Stimulated activated CD8-positive, alpha-beta memory T cell treated with anti-CD3 and anti-CD28 coated beads, Interleukin-15, amount 100 ng/mL, for 48 hours (primary cell): ENCODE data around the gene MAP3K21.
A peak's percentile ranks its signal among the peaks of the same experiment; 100 is the strongest.

ENCODE experiments used
- DNase-seq, 2 donors: peaks; one replicate each; pipeline ENCODE4 v3.0.0-alpha.2; 2020; ENCODE audit warnings: low read depth in 2 of 2

Gene MAP3K21

GRCh38 chr1:233326319-233326718, 1.2 kb upstream of the MAP3K21 start:
- no peak for DNase-seq

GRCh38 chr1:233326811-233327650, 493 bp upstream of the MAP3K21 start:
- DNase-seq, result peak; percentile 71 to 87

GRCh38 chr1:233328142-233328921, 808 bp downstream of the MAP3K21 start:
- DNase-seq, result no peak

- no peak for DNase-seq
Observed at GRCh38 chr1:233331676-233332519, 4.4 kb downstream of the MAP3K21 start.

GRCh38 chr1:233333086-233333485, 5.6 kb downstream of the MAP3K21 start:
- no peak for DNase-seq

- no peak for DNase-seq
Observed at GRCh38 chr1:233334092-233334491, 6.6 kb downstream of the MAP3K21 start.

GRCh38 chr1:233336554-233337456, 9.3 kb downstream of the MAP3K21 start:
- DNase-seq, result no peak

- DNase-seq, result no peak
Observed at GRCh38 chr1:233337505-233337904, 10.0 kb downstream of the MAP3K21 start.

- DNase-seq, result no peak
Observed at GRCh38 chr1:233338102-233338501, 10.6 kb downstream of the MAP3K21 start.

- no peak for DNase-seq
Observed at GRCh38 chr1:233340031-233340555, 12.6 kb downstream of the MAP3K21 start.

- no peak for DNase-seq
Observed at GRCh38 chr1:233340966-233341516, 13.5 kb downstream of the MAP3K21 start.

GRCh38 chr1:233342086-233342485, 14.6 kb downstream of the MAP3K21 start:
- DNase-seq, result no peak

GRCh38 chr1:233343262-233343661, 15.7 kb downstream of the MAP3K21 start:
- DNase-seq, result no peak

- DNase-seq, result no peak
Observed at GRCh38 chr1:233347338-233347737, 19.8 kb downstream of the MAP3K21 start.

GRCh38 chr1:233349137-233349536, 21.6 kb downstream of the MAP3K21 start:
- no peak for DNase-seq

- no peak for DNase-seq
Observed at GRCh38 chr1:233354983-233355382, 27.5 kb downstream of the MAP3K21 start.

- no peak for DNase-seq
Observed at GRCh38 chr1:233355841-233356704, 28.5 kb downstream of the MAP3K21 start.

- DNase-seq, result no peak
Observed at GRCh38 chr1:233356705-233356987, 29.1 kb downstream of the MAP3K21 start.

GRCh38 chr1:233357595-233358397, 30.3 kb downstream of the MAP3K21 start:
- DNase-seq, result peak; percentile 2
